GM12801 (cell line): ENCODE results near the gene TTN.

Source experiments
- TF ChIP-seq, protein P1 (sequence below): IDR thresholded peaks from one replicate; pipeline ENCODE4 v1.5.1; 2011; ENCODE audit warnings: control low read depth; ENCODE audit not compliant: insufficient read length; ENCODE audit errors: extremely low read depth

The TTN gene

DNA sequence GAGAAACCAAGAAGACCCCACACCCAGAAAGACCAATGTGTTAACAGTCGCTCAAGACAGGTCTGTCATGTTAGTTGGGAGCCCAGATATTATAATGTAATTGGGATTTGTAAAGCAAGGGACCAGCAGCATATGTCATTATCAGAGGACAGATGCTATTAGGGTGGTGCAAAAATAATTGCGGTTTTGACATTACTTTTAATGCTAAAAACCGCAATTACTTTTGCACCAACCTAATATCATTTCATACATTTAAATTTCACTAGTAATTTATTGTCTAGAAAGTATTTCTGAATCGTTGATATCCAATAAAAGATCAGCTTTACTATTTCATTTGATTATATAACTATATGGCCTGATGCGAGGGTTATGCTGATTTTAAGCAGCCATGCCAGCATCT, 131.2 kb downstream of the TTN start:
- TF ChIP-seq, protein P1, sequence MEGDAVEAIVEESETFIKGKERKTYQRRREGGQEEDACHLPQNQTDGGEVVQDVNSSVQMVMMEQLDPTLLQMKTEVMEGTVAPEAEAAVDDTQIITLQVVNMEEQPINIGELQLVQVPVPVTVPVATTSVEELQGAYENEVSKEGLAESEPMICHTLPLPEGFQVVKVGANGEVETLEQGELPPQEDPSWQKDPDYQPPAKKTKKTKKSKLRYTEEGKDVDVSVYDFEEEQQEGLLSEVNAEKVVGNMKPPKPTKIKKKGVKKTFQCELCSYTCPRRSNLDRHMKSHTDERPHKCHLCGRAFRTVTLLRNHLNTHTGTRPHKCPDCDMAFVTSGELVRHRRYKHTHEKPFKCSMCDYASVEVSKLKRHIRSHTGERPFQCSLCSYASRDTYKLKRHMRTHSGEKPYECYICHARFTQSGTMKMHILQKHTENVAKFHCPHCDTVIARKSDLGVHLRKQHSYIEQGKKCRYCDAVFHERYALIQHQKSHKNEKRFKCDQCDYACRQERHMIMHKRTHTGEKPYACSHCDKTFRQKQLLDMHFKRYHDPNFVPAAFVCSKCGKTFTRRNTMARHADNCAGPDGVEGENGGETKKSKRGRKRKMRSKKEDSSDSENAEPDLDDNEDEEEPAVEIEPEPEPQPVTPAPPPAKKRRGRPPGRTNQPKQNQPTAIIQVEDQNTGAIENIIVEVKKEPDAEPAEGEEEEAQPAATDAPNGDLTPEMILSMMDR, result no peak

DNA sequence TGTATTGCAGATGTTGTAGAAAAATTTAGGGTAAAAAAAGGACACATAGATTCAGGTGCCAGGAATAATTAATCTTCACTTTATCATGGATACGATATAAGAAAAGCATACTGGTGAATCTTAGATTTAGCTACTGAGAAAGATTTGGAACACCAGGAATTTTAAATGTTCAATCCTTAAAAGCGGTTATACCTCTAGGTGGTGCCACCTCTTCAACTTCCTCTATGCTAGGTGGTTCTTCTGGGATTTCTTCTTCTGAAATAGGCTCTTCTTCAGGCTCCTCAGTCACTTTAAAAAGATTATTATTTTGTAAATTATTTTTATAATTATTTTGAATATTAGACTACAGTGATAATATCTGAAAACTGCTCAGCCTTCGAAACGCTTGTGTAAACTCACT, 133.1 kb downstream of the TTN start:
- TF ChIP-seq, protein P1, result no peak

DNA sequence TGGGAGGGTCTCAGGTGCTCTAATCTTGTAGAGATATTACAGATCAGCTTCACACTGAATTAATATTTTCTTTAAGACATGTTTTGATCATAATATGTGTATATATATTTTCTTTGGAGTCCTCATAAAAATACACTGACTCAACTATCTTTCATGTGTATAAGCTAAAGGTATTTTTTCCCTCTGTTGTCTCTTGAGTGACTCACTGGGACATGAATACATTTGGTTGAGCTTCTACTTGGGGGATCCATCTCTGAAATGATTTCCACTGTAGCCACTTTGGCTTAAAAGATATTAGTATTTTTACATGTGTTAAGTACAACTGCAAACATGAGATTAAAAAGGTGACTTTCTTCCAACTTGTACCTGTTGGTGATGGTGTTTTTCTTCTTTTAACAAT, 140.8 kb downstream of the TTN start:
- TF ChIP-seq, protein P1, result no peak

DNA sequence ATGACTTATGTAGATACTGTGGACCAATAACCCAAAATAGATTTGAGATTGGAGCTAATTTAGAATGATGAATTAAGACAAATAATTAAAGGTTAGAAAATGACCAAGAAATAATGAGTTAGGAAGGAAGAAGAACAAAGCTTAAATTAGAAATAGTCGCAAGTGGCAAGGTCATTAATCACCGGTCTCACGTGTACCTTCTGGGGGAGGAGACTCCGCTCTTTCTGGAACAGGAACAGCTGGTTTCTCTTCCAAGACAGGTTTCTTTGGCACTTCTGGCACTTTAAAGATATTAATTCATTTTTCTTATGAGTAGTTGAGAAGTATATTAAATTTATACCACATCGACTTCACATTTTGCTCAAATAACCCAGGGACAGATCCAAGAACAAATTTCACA, 156.7 kb downstream of the TTN start:
- TF ChIP-seq, protein P1, result no peak

DNA sequence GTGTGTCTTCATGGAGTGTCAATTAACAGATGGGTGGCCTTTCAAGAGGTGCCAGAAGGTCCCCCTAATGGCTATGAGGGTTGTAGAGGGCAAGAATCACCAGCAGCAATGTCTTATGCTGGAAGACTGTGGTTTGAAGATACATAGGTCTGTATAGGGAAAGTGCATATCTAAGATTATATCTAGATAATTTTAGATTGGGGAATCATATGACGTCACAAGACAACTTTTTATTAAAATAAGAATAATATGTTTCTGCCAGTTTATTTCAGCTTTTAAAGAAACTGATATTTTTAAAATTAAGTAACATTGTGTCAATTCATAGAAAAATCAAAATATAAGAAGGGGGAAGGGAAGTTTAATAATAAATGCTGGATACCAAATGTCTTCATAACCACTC, 162.3 kb downstream of the TTN start:
- TF ChIP-seq, protein P1, result no peak

DNA sequence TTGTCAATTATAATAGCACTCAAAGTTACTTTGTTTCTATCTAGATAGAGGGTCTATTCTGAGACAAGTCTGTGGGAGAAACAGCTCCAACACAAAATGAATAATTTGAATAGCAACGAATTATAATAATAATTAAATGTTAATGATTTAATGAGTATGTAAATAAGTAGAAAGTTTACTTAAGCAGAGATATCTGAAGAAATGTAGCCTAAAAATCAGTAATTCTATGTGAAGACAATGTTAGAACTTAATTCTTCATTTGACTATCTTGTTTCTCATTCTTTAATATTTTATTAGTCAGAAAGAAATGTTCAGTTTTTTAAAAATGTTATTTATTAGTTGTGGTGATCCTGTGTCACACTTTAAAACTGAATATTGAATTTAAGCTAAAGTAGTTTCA, 165.7 kb downstream of the TTN start:
- TF ChIP-seq, protein P1, result no peak

DNA sequence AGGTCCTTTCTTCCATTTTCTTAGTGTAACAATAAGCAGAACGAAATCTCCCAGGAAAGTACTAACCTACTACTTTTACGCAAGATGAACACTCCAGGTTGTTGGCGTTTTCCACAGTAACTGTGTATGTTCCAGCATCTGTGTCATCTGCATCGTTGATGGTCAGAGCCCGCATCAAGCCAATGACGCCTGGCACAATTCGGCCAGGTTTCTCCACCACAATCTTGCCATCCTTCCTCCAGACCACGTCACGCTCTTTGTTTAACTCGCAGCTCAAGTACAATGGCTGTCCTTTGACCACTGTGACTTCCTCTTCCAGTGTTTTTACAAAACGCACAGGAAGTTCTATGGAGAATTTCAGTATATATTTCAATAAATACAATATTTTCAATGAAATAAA, 171.3 kb downstream of the TTN start:
- TF ChIP-seq, protein P1, result no peak

DNA sequence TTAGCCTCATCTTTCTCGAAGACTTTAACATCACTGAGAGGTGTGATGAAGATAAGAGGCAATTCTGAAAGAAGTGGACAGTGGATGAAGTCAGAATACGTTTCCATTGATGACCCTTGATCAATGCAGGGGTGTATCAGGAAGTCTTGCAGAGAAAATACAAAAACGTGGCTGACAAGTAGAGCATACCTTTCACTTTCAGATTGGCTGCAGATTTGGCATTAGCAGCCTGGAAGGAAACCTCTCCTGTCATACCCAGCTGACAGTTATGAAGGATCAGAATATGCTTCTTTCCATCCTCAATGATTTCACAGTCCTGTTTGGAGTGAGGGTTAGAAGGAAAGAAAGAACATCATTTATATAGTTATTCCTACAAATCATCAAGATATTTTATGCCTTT, 174.5 kb downstream of the TTN start:
- TF ChIP-seq, protein P1, result no peak
